SU-DHL-6 (cell line): ENCODE measurements around the gene KAT6B.
"Not testable (repeated sequence)": the region's sequence is repeated elsewhere in the genome, so short reads cannot be mapped to it uniquely, and the experiment has no call there.

Experiments
- H2AFZ ChIP-seq: fragments of 200-600 bp; sonication (generic); 2 replicates; pipeline ENCODE4 v1.6.1; 2014; ENCODE audit warnings: low read depth, mild to moderate bottlenecking, moderate library complexity, mixed read lengths, antibody characterized with exemption, low read length; ENCODE audit not compliant: severe bottlenecking
- H3F3A ChIP-seq: fragments of 200-600 bp; shearing (Covaris generic); 2 replicates; pipeline ENCODE4 v1.6.0; 2016; ENCODE audit warnings: antibody characterized with exemption, mild to moderate bottlenecking; ENCODE audit not compliant: insufficient read depth
- H3K27ac ChIP-seq: fragments of 200-600 bp; sonication (generic); 2 replicates; pipeline ENCODE4 v1.5.1; 2016; ENCODE audit warnings: low read depth, mild to moderate bottlenecking, low read length, moderate library complexity, mixed read lengths
- H3K27me3 ChIP-seq: fragments of 200-600 bp; sonication (generic), shearing (Covaris generic); 2 replicates; pipeline ENCODE4 v1.6.0; 2014; ENCODE audit warnings: mild to moderate bottlenecking, low read length
- H3K36me3 ChIP-seq: fragments of 200-600 bp; sonication (generic); 2 replicates; pipeline ENCODE4 v1.6.1; 2014; ENCODE audit warnings: mild to moderate bottlenecking, low read length, mixed read lengths
- H3K4me2 ChIP-seq: fragments of 300-600, 200-600 bp; shearing (Covaris generic), sonication (generic); 2 replicates; pipeline ENCODE4 v1.6.0; 2014; ENCODE audit warnings: low read length, low read depth, mild to moderate bottlenecking; ENCODE audit not compliant: poor library complexity, severe bottlenecking
- H3K4me3 ChIP-seq: fragments of 200-600 bp; sonication (generic); 2 replicates; pipeline ENCODE4 v1.5.1; 2014; ENCODE audit warnings: antibody characterized with exemption, low read length, mild to moderate bottlenecking, mixed read lengths; ENCODE audit not compliant: insufficient read depth, poor library complexity, severe bottlenecking
- H3K79me2 ChIP-seq: fragments of 200-600 bp; sonication (generic); 2 replicates; pipeline ENCODE4 v1.6.1; 2014; ENCODE audit warnings: mild to moderate bottlenecking, low read length, moderate library complexity; ENCODE audit not compliant: insufficient read depth
- H3K9ac ChIP-seq: fragments of 200-600 bp; sonication (generic); 2 replicates; pipeline ENCODE4 v1.7.0; 2014; ENCODE audit warnings: mild to moderate bottlenecking, low read length
- H3K9me2 ChIP-seq: fragments of 200-600 bp; sonication (generic); replicated peaks from 2 replicates; pipeline ENCODE4 v1.6.1; 2014; ENCODE audit warnings: low read length; ENCODE audit not compliant: insufficient read depth
- H3K9me3 ChIP-seq: fragments of 200-600 bp; sonication (generic); 2 replicates; pipeline ENCODE4 v1.6.1; 2014; ENCODE audit warnings: low read length, mixed read lengths; ENCODE audit not compliant: insufficient read depth
- H4K20me1 ChIP-seq: fragments of 200-600 bp; sonication (generic); 2 replicates; pipeline ENCODE4 v1.6.1; 2014; ENCODE audit warnings: low read depth, mild to moderate bottlenecking, antibody characterized with exemption, low read length, moderate library complexity, mixed read lengths
- EZH2phosphoT487 ChIP-seq: fragments of 200-600 bp; sonication (generic), shearing (Covaris generic); conservative IDR thresholded peaks from 2 replicates; pipeline ENCODE4 v1.6.1; 2018; ENCODE audit warnings: mild to moderate bottlenecking, antibody characterized with exemption, low read length, moderate library complexity, mixed read lengths
- TF ChIP-seq, protein P1 (sequence below): fragments of 200-600 bp; sonication (generic); IDR thresholded peaks from one replicate; pipeline ENCODE4 v1.5.1; 2017; ENCODE audit warnings: antibody characterized with exemption, mild to moderate bottlenecking, low read length, moderate library complexity; ENCODE audit not compliant: insufficient read depth, poor library complexity, severe bottlenecking

KAT6B gene

DNA sequence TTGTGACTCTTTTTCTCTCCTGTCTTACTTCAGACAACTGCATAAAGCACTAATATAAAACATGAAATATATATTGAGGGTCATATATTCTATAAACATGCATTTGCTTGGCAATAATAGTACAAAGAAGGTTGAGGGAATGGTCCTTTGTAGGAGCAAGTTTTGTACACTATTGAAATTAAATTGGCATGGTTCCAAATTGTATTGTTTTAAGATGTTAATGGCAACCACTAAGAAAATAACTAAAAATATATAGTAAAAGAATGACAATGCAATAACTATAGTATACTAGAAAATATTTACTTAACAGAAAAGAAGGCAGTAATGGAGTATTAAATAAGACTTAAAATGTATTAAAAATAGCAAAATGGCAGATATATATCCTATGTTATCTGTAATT is 33.7 kb upstream of the KAT6B start:
- no peak for TF ChIP-seq EZH2phosphoT487
- TF ChIP-seq, protein P1, sequence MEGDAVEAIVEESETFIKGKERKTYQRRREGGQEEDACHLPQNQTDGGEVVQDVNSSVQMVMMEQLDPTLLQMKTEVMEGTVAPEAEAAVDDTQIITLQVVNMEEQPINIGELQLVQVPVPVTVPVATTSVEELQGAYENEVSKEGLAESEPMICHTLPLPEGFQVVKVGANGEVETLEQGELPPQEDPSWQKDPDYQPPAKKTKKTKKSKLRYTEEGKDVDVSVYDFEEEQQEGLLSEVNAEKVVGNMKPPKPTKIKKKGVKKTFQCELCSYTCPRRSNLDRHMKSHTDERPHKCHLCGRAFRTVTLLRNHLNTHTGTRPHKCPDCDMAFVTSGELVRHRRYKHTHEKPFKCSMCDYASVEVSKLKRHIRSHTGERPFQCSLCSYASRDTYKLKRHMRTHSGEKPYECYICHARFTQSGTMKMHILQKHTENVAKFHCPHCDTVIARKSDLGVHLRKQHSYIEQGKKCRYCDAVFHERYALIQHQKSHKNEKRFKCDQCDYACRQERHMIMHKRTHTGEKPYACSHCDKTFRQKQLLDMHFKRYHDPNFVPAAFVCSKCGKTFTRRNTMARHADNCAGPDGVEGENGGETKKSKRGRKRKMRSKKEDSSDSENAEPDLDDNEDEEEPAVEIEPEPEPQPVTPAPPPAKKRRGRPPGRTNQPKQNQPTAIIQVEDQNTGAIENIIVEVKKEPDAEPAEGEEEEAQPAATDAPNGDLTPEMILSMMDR, result no peak
- Histone ChIP-seq H3K36me3 (no peaks in the 10 kb centered on the region), H3K9ac (no peak overlapping the region), H3K79me2 (no peaks in the 10 kb centered on the region), H3F3A (peaks cover 7% of the 10 kb centered on the region; the same call in 1 of the 2 replicates), H3K9me2 (no peaks in the 10 kb centered on the region), H3K9me3 (no peaks in the 10 kb centered on the region), H3K27me3 (no peaks in the 10 kb centered on the region), H3K4me2 (no peak overlapping the region), H4K20me1 (no peaks in the 10 kb centered on the region), H2AFZ (no peak overlapping the region), H3K27ac (no peak overlapping the region), H3K4me3 (no peak overlapping the region)

DNA sequence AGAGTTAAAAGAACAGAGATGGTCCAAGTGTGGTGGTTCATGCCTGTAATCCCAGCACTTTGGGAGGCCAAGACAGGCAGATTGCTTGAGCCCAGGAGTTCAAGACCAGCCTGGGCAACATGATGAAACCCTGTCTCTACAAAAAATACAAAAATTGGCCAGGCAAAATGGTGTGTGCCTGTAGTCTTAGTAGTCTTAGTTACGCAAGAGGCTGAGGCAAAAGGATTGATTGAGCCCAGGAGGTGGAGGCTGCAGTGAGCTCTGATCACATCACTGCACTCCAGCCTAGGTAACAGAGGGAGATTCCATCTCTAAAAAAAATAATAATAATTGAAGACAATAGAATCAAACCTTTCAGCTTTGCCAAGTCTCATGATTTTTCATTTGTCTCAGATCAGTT is 33.2 kb upstream of the KAT6B start:
- H3K79me2 ChIP-seq, H4K20me1 ChIP-seq, H3K4me3 ChIP-seq, H3K9ac ChIP-seq, H2AFZ ChIP-seq, H3K9me2 ChIP-seq, H3K27ac ChIP-seq, H3K4me2 ChIP-seq, H3K36me3 ChIP-seq, H3K9me3 ChIP-seq, H3K27me3 ChIP-seq, H3F3A ChIP-seq: not testable (repeated sequence)

DNA sequence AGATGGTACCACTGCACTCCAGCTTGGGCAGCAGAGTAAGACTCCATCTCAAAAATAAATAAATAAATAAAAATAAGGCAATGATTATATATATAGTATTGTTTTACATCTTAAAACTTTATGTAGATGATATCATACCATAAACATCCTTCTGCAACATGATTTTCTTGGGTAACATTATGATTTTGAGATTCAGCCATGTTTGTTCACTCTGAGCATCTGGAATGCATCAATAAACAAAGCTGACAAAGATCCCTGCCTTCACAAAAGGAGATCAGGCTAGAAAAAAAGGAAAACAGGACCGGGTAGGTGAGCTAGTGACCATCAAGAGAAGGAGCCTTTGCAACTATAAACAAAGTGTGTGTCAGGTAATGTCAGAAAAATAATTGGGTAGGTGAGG is 31.9 kb upstream of the KAT6B start:
- Histone ChIP-seq H3K9ac (no peak overlapping the region), H3K9me3 (no peaks in the 10 kb centered on the region), H3K36me3 (no peaks in the 10 kb centered on the region), H3F3A (peaks cover 7% of the 10 kb centered on the region; the same call in 1 of the 2 replicates), H3K9me2 (no peaks in the 10 kb centered on the region), H3K79me2 (no peaks in the 10 kb centered on the region), H4K20me1 (no peaks in the 10 kb centered on the region), H3K4me2 (no peak overlapping the region), H3K4me3 (no peak overlapping the region), H3K27ac (no peak overlapping the region), H2AFZ (no peak overlapping the region), H3K27me3 (no peaks in the 10 kb centered on the region)
- no peak for TF ChIP-seq EZH2phosphoT487
- TF ChIP-seq, protein P1, result no peak

DNA sequence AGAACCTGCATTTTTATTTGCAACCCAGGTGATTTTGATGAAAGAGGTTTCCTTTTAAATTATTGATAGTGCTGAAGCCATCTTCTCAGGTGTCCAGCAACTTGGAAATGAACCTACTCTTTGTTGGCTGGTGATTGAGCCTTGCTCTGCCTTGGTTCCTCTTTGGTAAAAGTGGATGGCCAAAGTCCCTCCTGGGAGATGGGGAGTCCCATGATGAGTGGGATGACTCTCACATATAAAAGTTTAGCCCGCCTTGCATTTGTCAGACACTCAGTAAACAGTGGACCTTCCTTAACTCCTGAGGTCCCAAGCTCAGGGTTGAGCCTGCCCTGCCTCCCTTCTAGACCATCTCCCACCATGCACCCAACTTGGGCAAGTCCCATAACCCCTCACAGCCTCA is 28.9 kb upstream of the KAT6B start:
- no peaks in the 10 kb centered on the region for H3K9me3 ChIP-seq
- no peak overlapping the region for H2AFZ ChIP-seq
- no peaks in the 10 kb centered on the region for H3K27me3 ChIP-seq
- H4K20me1 ChIP-seq, result no peaks in the 10 kb centered on the region
- H3K9me2 ChIP-seq, result no peaks in the 10 kb centered on the region
- H3K79me2 ChIP-seq, result no peaks in the 10 kb centered on the region
- H3K4me3 ChIP-seq, result no peak overlapping the region
- no peak overlapping the region for H3K27ac ChIP-seq
- no peaks in the 10 kb centered on the region for H3K36me3 ChIP-seq
- peaks cover 4% of the 10 kb centered on the region; the same call in 1 of the 2 replicates for H3F3A ChIP-seq
- H3K9ac ChIP-seq, result no peak overlapping the region
- no peak for TF ChIP-seq EZH2phosphoT487
- TF ChIP-seq, protein P1, result no peak
- H3K4me2 ChIP-seq, result no peak overlapping the region
